Epithelial cell of proximal tubule (primary cell): ENCODE data around the gene AURKA. TPM values are rescaled to one million over a fixed set of nuclear protein-coding genes. Genes with fewer than 3 reads are reported as not detected.
"Not testable (repeated sequence)": the region's sequence is repeated elsewhere in the genome, so short reads cannot be mapped to it uniquely, and the experiment has no call there.

Source experiments
- DNase-seq: peaks from one replicate; pipeline ENCODE4 v3.0.0-alpha.2; 2011; ENCODE audit warnings: low read depth
- H3K4me3 ChIP-seq: 2 replicates; pipeline ENCODE4 v1.5.1; 2011; ENCODE audit warnings: low read depth, mild to moderate bottlenecking, low read length
- CTCF ChIP-seq: conservative IDR thresholded peaks from 2 replicates; pipeline ENCODE4 v1.5.1; 2012; ENCODE audit warnings: low read depth, mild to moderate bottlenecking, low read length
- total RNA-seq: library from RNA; depleted of rRNA; stranded (reverse); fragments of >200 nt; gene quantifications from 2 replicates; pipeline ENCODE4 v1.2.3, GENCODE V29; 2015

Gene AURKA
- total RNA-seq, 1 donor from 2014 or later, result 83.9 TPM

- DNase-seq, result no peak
- TF ChIP-seq CTCF, result no peak
- no peak overlapping the region for H3K4me3 ChIP-seq
These were observed 23.1 kb upstream of the AURKA start for GRCh38 chr20:56414842-56415765.

GRCh38 chr20:56412949-56413348, 20.9 kb upstream of the AURKA start:
- H3K4me3 ChIP-seq, result no peak overlapping the region
- no peak for DNase-seq
- no peak for TF ChIP-seq CTCF

GRCh38 chr20:56412473-56412790, 20.4 kb upstream of the AURKA start:
- DNase-seq, result no peak
- H3K4me3 ChIP-seq, result peak overlapping the region; percentile 41
- no peak for TF ChIP-seq CTCF

GRCh38 chr20:56411759-56412472, 19.9 kb upstream of the AURKA start, which contains the start of gene CASS4:
Gene CASS4, plus strand, starts transcription at chr20:56412260. Its CDS starts 199 bp downstream, at chr20:56412459.
- DNase-seq, result no peak
- peak within 1 kb of the TSS; percentile 41 for H3K4me3 ChIP-seq
- TF ChIP-seq CTCF, result no peak

DNA sequence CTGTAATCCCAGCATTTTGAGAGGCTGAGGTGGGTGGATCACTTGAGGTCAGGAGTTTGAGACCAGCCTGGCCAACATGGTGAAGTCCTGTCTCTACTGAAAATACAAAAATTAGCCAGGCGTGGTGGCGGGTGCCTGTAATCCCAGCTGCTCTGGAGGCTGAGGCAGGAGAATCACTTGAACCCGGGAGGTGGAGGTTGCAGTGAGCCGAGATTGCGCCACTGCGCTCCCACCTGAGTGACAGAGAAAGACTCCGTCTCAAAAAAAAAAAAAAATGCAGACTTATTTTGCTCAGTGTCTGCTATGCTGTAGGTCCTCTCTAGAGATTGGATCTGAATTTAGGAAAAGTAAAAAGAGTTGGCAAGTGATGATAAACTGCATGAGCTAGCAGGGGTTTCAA, 19.3 kb upstream of the AURKA start:
- DNase-seq, H3K4me3 ChIP-seq: not testable (repeated sequence)

- DNase-seq, result no peak
- no peak for TF ChIP-seq CTCF
- no peak overlapping the region for H3K4me3 ChIP-seq
These were observed 17.9 kb upstream of the AURKA start for GRCh38 chr20:56409956-56410355.

- no peak for TF ChIP-seq CTCF
- no peak overlapping the region for H3K4me3 ChIP-seq
- DNase-seq, result no peak
These were observed 17.5 kb upstream of the AURKA start for GRCh38 chr20:56409521-56409920.
